NT2/D1 (cell line): ENCODE measurements around the gene GATA3.

ENCODE experiments used
- SUZ12 ChIP-seq: IDR thresholded peaks from 2 replicates; pipeline ENCODE4 v1.6.1; 2011; ENCODE audit not compliant: insufficient read length, insufficient read depth; ENCODE audit errors: extremely low read depth
- ZNF274 ChIP-seq: IDR thresholded peaks from 2 replicates; pipeline ENCODE4 v1.6.1; 2011; ENCODE audit warnings: mild to moderate bottlenecking, low read depth, low read length

DNA sequence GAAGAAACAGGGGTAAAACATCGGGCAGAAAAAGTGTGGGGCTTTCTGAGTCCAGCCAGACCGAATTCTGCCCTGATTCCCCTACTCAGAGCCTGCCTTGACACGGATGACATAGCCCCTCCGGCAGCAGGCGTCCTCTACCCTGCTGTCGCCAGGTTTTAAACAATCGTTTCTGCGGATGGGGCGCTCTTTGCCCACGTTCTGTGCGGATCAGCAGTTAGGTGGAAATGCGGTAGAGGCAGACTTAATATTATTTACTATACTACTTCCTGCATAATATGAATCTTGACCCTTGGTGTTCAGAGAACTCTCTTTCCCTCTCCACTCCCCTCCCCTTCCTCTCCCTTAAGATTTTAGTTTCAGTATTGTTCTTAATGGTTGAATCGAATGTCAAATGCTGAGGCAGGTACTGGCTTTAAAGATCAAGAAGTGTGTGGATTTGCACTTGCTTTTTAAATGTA, 2.4 kb downstream of the GATA3 start:
- TF ChIP-seq ZNF274 (no peak), SUZ12 (no peak)
